ENCODE measurements around the gene IRX2. TPM values are rescaled to one million over a fixed set of nuclear protein-coding genes. Genes with fewer than 3 reads are reported as not detected.

Gene IRX2
- total RNA-seq, 1 donor from 2014 or later: not detected

DNA sequence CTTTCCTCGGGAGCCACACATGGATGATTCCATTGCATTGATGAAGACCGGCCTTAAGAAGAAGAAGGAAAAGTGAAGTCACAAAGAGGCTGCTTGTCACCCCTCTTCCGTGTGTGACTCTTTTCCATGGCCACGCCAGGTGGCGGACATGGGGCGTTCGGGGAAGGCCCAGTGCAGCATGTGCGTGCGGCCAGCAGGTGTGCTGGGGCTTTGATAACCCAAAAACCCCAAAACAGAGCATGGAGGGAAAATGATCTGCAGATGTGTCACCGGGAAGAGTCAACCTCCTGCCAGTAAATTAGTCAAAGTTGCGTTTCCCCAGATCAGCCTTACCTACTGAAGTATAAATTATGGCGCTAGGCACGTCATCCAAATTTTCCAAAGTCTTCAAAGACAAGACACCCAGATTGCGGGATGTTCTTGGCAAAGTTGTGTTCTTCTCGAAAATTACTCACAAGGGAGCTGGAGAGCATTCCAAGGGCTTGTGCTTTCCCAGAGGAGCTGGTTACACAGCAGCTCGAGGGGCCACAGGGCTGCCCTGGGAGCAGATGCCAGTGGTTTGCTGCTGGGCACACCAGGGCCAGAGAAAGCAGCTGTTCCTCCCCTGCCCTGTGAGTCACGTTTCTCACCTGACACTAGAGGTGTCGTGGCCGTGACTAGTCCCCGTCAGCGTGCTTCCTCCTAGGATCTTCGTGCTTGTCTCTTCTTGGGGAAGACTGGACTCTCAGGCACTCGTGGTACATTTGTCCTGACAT is 53.9 kb downstream of the IRX2 start:
- POLR2A ChIA-PET: no interaction called here

DNA sequence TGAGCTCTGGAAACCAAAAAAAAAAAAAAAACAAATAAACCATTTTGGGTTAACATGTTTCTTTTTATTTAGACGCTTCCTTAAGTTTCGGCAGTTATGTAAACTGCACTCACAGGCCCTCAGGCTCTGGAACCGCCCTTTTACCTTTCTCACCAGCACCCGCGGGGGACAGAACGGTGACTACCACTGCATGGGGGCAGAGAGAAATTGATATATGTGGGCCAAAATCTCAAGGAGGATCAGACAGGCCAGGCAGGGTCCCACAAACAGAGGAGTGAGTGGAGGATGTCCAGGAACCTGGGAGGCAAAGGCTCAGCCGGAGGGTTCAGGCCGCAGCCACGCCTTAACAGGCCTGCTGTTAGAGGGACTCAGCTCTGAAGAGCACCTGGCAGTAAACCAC is 54.4 kb downstream of the IRX2 start:
- Mint-ChIP-seq H3K9me3 (peaks cover 2% of the 10 kb centered on the region), H3K27me3 (no peaks in the 10 kb centered on the region), H3K36me3 (ENCODE audit: low read depth) (no peaks in the 10 kb centered on the region), H3K4me1 (no peaks in the 10 kb centered on the region), H3K4me3 (no peak overlapping the region), H3K27ac (no peak overlapping the region)
- TF ChIP-seq, protein P1, sequence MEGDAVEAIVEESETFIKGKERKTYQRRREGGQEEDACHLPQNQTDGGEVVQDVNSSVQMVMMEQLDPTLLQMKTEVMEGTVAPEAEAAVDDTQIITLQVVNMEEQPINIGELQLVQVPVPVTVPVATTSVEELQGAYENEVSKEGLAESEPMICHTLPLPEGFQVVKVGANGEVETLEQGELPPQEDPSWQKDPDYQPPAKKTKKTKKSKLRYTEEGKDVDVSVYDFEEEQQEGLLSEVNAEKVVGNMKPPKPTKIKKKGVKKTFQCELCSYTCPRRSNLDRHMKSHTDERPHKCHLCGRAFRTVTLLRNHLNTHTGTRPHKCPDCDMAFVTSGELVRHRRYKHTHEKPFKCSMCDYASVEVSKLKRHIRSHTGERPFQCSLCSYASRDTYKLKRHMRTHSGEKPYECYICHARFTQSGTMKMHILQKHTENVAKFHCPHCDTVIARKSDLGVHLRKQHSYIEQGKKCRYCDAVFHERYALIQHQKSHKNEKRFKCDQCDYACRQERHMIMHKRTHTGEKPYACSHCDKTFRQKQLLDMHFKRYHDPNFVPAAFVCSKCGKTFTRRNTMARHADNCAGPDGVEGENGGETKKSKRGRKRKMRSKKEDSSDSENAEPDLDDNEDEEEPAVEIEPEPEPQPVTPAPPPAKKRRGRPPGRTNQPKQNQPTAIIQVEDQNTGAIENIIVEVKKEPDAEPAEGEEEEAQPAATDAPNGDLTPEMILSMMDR (IDR thresholded peaks at IDR 0.05): no peak
- ATAC-seq (ENCODE audit: low read depth) (no peak), DNase-seq (no peak)
- ChIA-PET CTCF (no interaction called here), POLR2A (no interaction called here)
- intact Hi-C loops (cut with micrococcal nuclease): no loop called here

More for the DNA sequence above, 53.9 kb downstream of the IRX2 start:
- TF ChIP-seq, protein P1 (IDR thresholded peaks at IDR 0.05): no peak
- intact Hi-C loops (cut with micrococcal nuclease): no loop called here
- no peaks in the 10 kb centered on the region for H3K27me3 Mint-ChIP-seq
- H3K27ac Mint-ChIP-seq: no peak overlapping the region
- ATAC-seq (ENCODE audit: low read depth) (no peak), DNase-seq (no peak)
- H3K9me3 Mint-ChIP-seq: peaks cover 2% of the 10 kb centered on the region
- CTCF ChIA-PET: no interaction called here
- H3K4me3 Mint-ChIP-seq: no peak overlapping the region
- H3K36me3 Mint-ChIP-seq (ENCODE audit: low read depth): no peaks in the 10 kb centered on the region
- no peaks in the 10 kb centered on the region for H3K4me1 Mint-ChIP-seq
